ENCODE results near the gene TRAF3.
A peak's percentile ranks its signal among the peaks of the same experiment; 100 is the strongest.

The TRAF3 gene

DNA sequence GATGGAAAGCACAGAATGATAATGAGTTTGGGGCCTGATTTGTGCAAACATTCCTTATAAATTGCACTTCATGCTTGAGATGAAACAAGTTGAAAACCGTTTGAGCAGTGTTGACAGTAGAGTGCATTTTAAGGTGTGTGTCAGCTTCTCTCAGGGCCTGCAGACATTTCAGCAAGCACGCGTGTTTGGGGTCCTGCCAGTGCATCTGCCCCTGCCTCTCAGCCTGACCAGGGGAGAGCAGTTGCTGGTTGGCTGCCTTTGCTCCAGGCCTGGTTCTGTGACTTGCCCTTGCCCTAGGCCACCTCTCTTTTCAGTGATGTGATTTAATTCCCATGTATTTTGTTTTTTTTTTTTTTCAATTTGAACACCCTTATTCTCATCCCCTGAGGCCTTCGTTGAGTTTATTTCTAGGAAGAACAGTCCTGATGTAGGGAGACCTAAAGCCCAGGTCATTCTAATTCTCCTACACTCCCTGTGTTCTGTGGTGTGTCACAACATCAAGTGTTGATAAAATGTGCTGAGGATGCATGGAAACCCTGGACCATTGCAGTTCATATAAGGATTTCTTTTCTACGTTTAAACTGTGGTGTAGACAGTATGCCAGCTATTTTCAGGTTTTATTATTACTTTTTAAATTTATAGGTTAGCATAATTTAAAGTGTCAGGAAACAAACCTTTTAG is 105.1 kb downstream of the TRAF3 start:
- Histone ChIP-seq H3K36me3 (peaks cover 76 to 100% (median 85%) of the 10 kb centered on the region in 11 experiments), H3K9me3 (replicated peaks in 1 of 11) (no peaks in the 10 kb centered on the region), H3K27ac (no peak overlapping the region), H3K27me3 (no peaks in the 10 kb centered on the region), H3K4me3 (no peak overlapping the region), H3K9ac (no peak overlapping the region), H3K4me1 (peaks cover 0 to 9% (median 7%) of the 10 kb centered on the region in 10 experiments; a peak in 9 of 20 replicates), H4K20me1 (peaks cover 0 to 19% (median 0%) of the 10 kb centered on the region in 11 experiments; a peak in 7 of 22 replicates), H3K4me2 (no peak overlapping the region)
- TF ChIP-seq Cebpa-rat (IDR thresholded peaks at IDR 0.05): no peak

DNA sequence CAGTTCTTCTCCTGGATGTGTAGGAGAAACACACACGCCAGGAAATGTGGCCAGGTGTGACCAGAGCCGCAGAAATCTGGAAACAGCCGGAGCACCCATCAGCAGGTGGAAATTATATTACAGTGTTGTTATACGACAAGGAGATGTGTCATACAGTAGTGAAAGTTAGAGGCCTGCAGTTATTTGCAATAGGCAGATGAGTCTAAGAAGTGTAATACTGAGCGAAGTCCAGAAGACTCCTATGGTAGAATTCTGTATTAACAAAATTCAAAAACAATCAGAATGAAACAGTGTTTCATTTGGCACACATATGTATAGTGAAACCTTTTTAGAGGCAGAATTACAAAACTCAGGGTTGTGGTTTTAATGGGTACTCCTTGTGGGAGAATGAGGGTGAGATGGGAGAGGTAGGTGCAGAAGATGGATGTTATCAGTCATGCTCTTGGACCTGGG is 105.9 kb downstream of the TRAF3 start:
- Histone ChIP-seq H3K4me1 (peaks cover 0 to 9% (median 7%) of the 10 kb centered on the region in 10 experiments; a peak in 9 of 20 replicates), H3K9me3 (replicated peaks in 1 of 11) (no peaks in the 10 kb centered on the region), H3K36me3 (peaks cover 71 to 100% (median 86%) of the 10 kb centered on the region in 11 experiments), H3K4me3 (no peak overlapping the region), H3K9ac (no peak overlapping the region), H3K27ac (no peak overlapping the region), H4K20me1 (peaks cover 0 to 21% (median 0%) of the 10 kb centered on the region in 11 experiments; a peak in 7 of 22 replicates), H3K27me3 (no peaks in the 10 kb centered on the region), H3K4me2 (no peak overlapping the region)
- no peak for TF ChIP-seq Cebpa-rat (IDR thresholded peaks at IDR 0.05)

DNA sequence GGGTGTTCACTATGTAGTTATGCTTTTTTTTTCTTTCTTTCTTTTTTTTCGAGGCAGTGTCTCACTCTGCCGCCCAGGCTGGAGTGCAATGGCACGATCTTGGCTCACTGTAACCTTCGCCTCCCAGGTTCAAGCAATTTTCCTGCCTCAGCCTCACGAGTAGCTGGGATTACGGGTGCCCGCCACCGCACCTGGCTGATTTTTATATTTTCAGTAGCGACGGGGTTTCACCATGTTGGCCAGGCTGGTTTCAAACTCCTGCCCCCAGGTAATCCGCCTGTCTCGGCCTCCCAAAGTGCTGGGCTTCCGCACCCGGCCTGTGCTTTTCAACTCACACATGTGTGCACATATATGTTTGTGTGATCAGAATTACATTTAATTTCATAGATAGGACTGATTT is 106.3 kb downstream of the TRAF3 start:
- Histone ChIP-seq H3K27ac (no peak overlapping the region), H3K9me3 (replicated peaks in 1 of 11) (no peaks in the 10 kb centered on the region), H3K4me2 (no peak overlapping the region), H3K9ac (no peak overlapping the region), H3K36me3 (peaks cover 71 to 100% (median 86%) of the 10 kb centered on the region in 11 experiments), H4K20me1 (peaks cover 0 to 24% (median 0%) of the 10 kb centered on the region in 11 experiments; a peak in 7 of 22 replicates), H3K4me3 (no peak overlapping the region), H3K27me3 (no peaks in the 10 kb centered on the region), H3K4me1 (peaks cover 0 to 9% (median 7%) of the 10 kb centered on the region in 10 experiments; a peak in 9 of 20 replicates)
- no peak for TF ChIP-seq Cebpa-rat (IDR thresholded peaks at IDR 0.05)

DNA sequence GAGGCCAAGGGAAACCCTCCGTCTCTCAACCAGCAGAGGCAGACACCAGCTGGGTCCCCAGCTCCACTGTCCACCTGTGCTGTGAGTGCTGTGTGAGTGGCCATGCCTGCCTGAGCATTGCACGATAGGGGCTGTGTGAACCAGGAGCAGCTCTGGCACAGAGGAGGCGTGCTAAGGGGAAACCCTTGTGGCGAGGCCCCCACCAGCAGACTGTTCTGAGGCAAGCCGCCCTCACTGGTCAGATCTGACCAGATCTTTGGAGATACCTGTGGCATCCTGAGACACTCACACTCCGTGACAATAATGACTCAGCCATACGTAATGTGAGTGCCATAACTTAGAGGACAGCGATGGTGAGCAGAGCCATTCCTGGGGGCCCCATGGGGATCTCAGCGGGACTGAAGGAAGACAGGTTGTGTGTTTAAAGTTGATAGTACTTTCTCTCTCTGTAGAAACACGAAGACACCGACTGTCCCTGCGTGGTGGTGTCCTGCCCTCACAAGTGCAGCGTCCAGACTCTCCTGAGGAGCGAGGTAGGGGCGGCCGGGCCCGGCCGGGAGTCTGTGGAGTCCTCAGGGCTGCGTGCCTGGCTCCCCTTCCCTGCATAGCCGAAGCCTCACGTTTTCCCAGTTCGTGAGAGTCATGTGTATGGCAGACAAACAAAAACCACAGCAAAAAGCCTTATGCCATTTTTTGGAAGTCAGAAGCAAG is 108.6 kb downstream of the TRAF3 start:
- no peak overlapping the region for H3K9ac ChIP-seq
- H3K9me3 ChIP-seq (replicated peaks in 1 of 11): no peaks in the 10 kb centered on the region
- no peaks in the 10 kb centered on the region for H3K27me3 ChIP-seq
- H4K20me1 ChIP-seq: peaks cover 0 to 20% (median 0%) of the 10 kb centered on the region in 11 experiments; a peak in 8 of 22 replicates
- H3K36me3 ChIP-seq: peaks cover 57 to 99% (median 83%) of the 10 kb centered on the region in 11 experiments
- H3K4me2 ChIP-seq: no peak overlapping the region
- H3K4me1 ChIP-seq: peaks cover 0 to 9% (median 7%) of the 10 kb centered on the region in 10 experiments; a peak in 9 of 20 replicates
- H3K4me3 ChIP-seq: no peak overlapping the region
- no peak overlapping the region for H3K27ac ChIP-seq
- no peak for TF ChIP-seq Cebpa-rat (IDR thresholded peaks at IDR 0.05)

DNA sequence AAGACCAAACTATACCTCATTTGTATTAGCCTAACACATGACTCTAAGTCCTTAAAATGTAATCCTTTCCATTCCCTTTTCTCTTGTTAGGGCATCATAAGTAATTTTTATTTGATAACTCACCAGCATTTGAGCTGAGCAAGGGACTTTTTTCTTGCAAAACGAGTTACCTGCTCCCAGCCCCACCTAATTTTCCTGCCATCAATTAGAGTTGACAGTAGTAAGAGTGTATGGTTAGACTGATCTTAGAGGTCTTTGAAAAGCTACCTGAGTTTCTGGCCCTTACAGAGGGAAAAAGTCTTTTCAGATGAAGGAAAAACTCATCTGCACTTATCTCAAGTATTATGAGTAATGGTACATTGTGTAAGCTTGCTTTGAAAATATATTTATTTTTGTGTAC is 111.5 kb downstream of the TRAF3 start:
- H3K4me2 ChIP-seq: no peak overlapping the region
- no peak overlapping the region for H3K4me3 ChIP-seq
- no peak for TF ChIP-seq Cebpa-rat (IDR thresholded peaks at IDR 0.05)
- H3K9ac ChIP-seq: no peak overlapping the region
- peaks cover 0 to 18% (median 4%) of the 10 kb centered on the region in 11 experiments; a peak in 8 of 22 replicates for H4K20me1 ChIP-seq
- no peaks in the 10 kb centered on the region for H3K9me3 ChIP-seq (replicated peaks in 1 of 11)
- H3K27me3 ChIP-seq: no peaks in the 10 kb centered on the region
- H3K27ac ChIP-seq: no peak overlapping the region
- H3K36me3 ChIP-seq: peaks cover 52 to 99% (median 81%) of the 10 kb centered on the region in 11 experiments
- peaks cover 0 to 20% (median 17%) of the 10 kb centered on the region in 10 experiments; a peak in 15 of 20 replicates for H3K4me1 ChIP-seq

DNA sequence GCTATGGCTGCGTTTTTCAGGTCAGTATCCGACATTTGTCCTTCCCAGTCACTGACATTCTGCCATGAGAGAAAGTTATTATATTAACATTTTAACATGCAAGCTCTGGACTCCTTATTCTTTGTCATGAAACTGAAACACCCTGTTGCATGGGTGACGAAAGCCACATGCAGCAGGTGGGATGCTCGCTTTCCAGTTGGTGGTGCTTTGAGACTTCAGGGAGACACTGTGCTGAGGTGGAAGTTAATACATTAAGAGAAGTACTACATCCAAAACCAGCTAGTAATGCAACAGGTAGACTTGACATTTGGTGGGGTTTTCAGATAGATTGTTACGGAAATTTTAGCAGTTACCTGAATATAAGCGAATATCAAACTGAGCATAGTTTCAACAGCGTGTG is 112.4 kb downstream of the TRAF3 start:
- peaks cover 0 to 18% (median 4%) of the 10 kb centered on the region in 11 experiments; a peak in 8 of 22 replicates for H4K20me1 ChIP-seq
- no peak overlapping the region for H3K9ac ChIP-seq
- peaks cover 54 to 99% (median 82%) of the 10 kb centered on the region in 11 experiments for H3K36me3 ChIP-seq
- H3K27me3 ChIP-seq: no peaks in the 10 kb centered on the region
- H3K4me2 ChIP-seq: no peak overlapping the region
- H3K9me3 ChIP-seq (replicated peaks in 1 of 11): no peaks in the 10 kb centered on the region
- H3K4me3 ChIP-seq: no peak overlapping the region
- no peak for TF ChIP-seq Cebpa-rat (IDR thresholded peaks at IDR 0.05)
- no peak overlapping the region for H3K27ac ChIP-seq
- peaks cover 0 to 19% (median 17%) of the 10 kb centered on the region in 10 experiments; a peak in 15 of 20 replicates for H3K4me1 ChIP-seq

DNA sequence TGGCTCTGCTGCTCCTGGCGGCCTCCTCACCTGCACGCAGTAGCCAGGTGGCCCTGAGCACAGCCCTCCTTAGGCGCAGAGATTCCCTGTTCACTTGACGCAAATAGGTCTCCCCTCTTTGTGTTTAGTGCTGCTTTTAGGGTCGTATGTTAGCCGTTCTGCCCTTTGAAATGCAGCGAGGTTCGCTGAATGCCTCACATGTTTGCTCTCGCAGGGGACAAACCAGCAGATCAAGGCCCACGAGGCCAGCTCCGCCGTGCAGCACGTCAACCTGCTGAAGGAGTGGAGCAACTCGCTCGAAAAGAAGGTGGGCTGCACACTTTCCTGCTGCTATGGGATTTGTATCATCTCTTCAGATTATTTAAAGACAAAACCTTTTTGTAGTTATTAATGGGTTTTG is 113.9 kb downstream of the TRAF3 start:
- H4K20me1 ChIP-seq: peaks cover 0 to 16% (median 3%) of the 10 kb centered on the region in 11 experiments; a peak in 5 of 22 replicates
- no peak overlapping the region for H3K4me3 ChIP-seq
- H3K27me3 ChIP-seq: no peaks in the 10 kb centered on the region
- TF ChIP-seq Cebpa-rat (IDR thresholded peaks at IDR 0.05): no peak
- no peak overlapping the region for H3K27ac ChIP-seq
- peaks cover 0 to 12% (median 11%) of the 10 kb centered on the region in 10 experiments; a peak in 15 of 20 replicates for H3K4me1 ChIP-seq
- H3K9ac ChIP-seq: no peak overlapping the region
- no peaks in the 10 kb centered on the region for H3K9me3 ChIP-seq (replicated peaks in 1 of 11)
- H3K36me3 ChIP-seq: peaks cover 56 to 99% (median 81%) of the 10 kb centered on the region in 11 experiments
- H3K4me2 ChIP-seq: no peak overlapping the region

DNA sequence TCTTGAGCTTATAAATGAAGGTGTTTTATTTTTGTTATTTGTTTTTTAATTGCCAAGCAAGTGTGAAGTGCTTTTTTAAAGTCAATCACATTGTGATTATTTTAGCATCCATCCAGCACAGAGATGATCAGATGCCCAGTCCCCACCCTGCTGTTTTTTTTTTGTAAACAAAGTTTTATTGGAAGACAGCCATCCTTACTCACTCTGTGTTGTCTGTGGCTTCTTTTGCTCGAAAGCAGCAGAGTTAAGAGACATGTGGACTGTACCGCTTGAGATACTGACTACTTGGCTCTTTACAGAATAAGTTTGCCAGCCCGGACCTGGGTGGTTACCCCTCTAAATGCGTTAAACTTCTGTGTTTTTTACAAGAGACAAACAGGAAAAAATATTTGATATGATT is 114.3 kb downstream of the TRAF3 start:
- Histone ChIP-seq H3K27ac (no peak overlapping the region), H3K27me3 (no peaks in the 10 kb centered on the region), H3K4me1 (peaks cover 0 to 12% (median 11%) of the 10 kb centered on the region in 10 experiments; a peak in 15 of 20 replicates), H3K9me3 (replicated peaks in 1 of 11) (no peaks in the 10 kb centered on the region), H4K20me1 (peaks cover 0 to 16% (median 0%) of the 10 kb centered on the region in 11 experiments; a peak in 5 of 22 replicates), H3K4me2 (no peak overlapping the region), H3K9ac (no peak overlapping the region), H3K4me3 (no peak overlapping the region), H3K36me3 (peaks cover 55 to 99% (median 79%) of the 10 kb centered on the region in 11 experiments)
- no peak for TF ChIP-seq Cebpa-rat (IDR thresholded peaks at IDR 0.05)

GRCh38 chr14:102892651-102893050 is 115.4 kb downstream of the TRAF3 start:
- Histone ChIP-seq H3K36me3 (peaks cover 55 to 99% (median 77%) of the 10 kb centered on the region in 11 experiments), H3K4me1 (peaks cover 0 to 12% (median 11%) of the 10 kb centered on the region in 10 experiments; a peak in 15 of 20 replicates), H3K27me3 (no peaks in the 10 kb centered on the region), H3K27ac (no peak overlapping the region), H4K20me1 (peaks cover 0 to 26% (median 0%) of the 10 kb centered on the region in 11 experiments; a peak in 4 of 22 replicates), H3K9ac (no peak overlapping the region), H3K9me3 (replicated peaks in 1 of 11) (no peaks in the 10 kb centered on the region), H3K4me2 (peak overlapping the region in 5 of 11 experiments; percentile 18 to 59 (median 58); a peak in 5 of 22 replicates), H3K4me3 (no peak overlapping the region)
- no peak for TF ChIP-seq Cebpa-rat (IDR thresholded peaks at IDR 0.05)
